ENCODE results near the gene EFCAB6. TPM values are rescaled to one million over a fixed set of nuclear protein-coding genes. Genes with fewer than 3 reads are reported as not detected.

The EFCAB6 gene
- total and polyA plus RNA-seq, 2 donors (not counting 3 experiments of a cell fraction or from before 2014, with no cell fraction given) = 0.07 to 0.31 TPM

GRCh38 chr22:43851058-43851978 lies 39.2 kb upstream of the EFCAB6 start:
- intact Hi-C loops (cut with micrococcal nuclease) (no loop called here), dilution Hi-C loops (cut with MboI; ENCODE audit: extremely low pct_ligation_motif_present, low sequenced_read_pairs) (no loop called here)
- H3K9me3 ChIP-seq (replicated peaks; ENCODE audit: control insufficient read depth, insufficient read depth, low read length) = no peaks in the 10 kb centered on the region
- no TSS peak for BruUV-seq (replicated peaks)
- H3K4me2 ChIP-seq (ENCODE audit: insufficient read depth, low read length) = no peak overlapping the region
- H3K9me1 ChIP-seq (replicated peaks; ENCODE audit: control insufficient read depth, extremely low read depth, insufficient read depth, low read length) = no peaks in the 10 kb centered on the region
- H3K27ac ChIP-seq (ENCODE audit: insufficient read depth, low read depth, low read length) = no peak overlapping the region
- no peak overlapping the region for H3K9ac ChIP-seq (replicated peaks; ENCODE audit: extremely low read depth, insufficient read depth, low read length)
- H3K79me2 ChIP-seq (ENCODE audit: control insufficient read depth, insufficient read depth, low read length) = no peaks in the 10 kb centered on the region
- peaks cover 9% of the 10 kb centered on the region for H3K4me1 ChIP-seq (ENCODE audit: control insufficient read depth, extremely low read depth, insufficient read depth, low read length)
- no peak overlapping the region for H2AFZ ChIP-seq (ENCODE audit: low read depth, low read length)
- ChIA-PET CTCF (no interaction called here), POLR2A (no interaction called here)
- TF ChIP-seq GATA2 (IDR thresholded peaks at IDR 0.05; ENCODE audit: insufficient read depth, insufficient read length, low read depth, low read length) (no peak), FOS (IDR thresholded peaks at IDR 0.05; ENCODE audit: borderline replicate concordance, insufficient read depth, low read length) (no peak), POLR2A (IDR thresholded peaks at IDR 0.05; ENCODE audit: low read depth, low read length) (no peak), JUN (IDR thresholded peaks at IDR 0.05; ENCODE audit: borderline replicate concordance, insufficient read depth, insufficient read length, low read depth) (no peak), EZH2 (IDR thresholded peaks at IDR 0.05; ENCODE audit: borderline replicate concordance, low read depth, low read length, severe bottlenecking) (no peak), MAX (IDR thresholded peaks at IDR 0.05; ENCODE audit: insufficient read depth, insufficient read length) (no peak), CTCF (IDR thresholded peaks at IDR 0.05; ENCODE audit: extremely low read depth in 1 of 2, insufficient read depth in 1 of 2, low read depth in 1 of 2, low read length in 2 of 2) (no peak), MYC (IDR thresholded peaks at IDR 0.05; ENCODE audit: low read depth, low read length) (no peak), POLR2AphosphoS5 (IDR thresholded peaks at IDR 0.05; ENCODE audit: insufficient read depth, low read depth, low read length) (no peak)
- H3K27me3 ChIP-seq (ENCODE audit: control insufficient read depth in 2 of 2, insufficient read depth in 2 of 2, low read length in 2 of 2) = no peaks in the 10 kb centered on the region
- H4K20me1 ChIP-seq (replicated peaks; ENCODE audit: control insufficient read depth, extremely low read depth, insufficient read depth, low read length) = no peaks in the 10 kb centered on the region
- no peak overlapping the region for H3K4me3 ChIP-seq (replicated peaks in 1 of 3; ENCODE audit: insufficient read depth in 1 of 3, low read depth in 1 of 3, low read length in 3 of 3)
- H3K36me3 ChIP-seq (ENCODE audit: control insufficient read depth in 2 of 2, extremely low read depth in 1 of 2, insufficient read depth in 2 of 2, low read length in 2 of 2) = no peaks in the 10 kb centered on the region
- FAIRE-seq (no peak), DNase-seq (ENCODE audit: low read depth, low spot score) (no peak)

Measured in endothelial cell of umbilical vein (primary cell).